WI38 (cell line): ENCODE results near the gene TNIP2.

ENCODE experiments used
- H3K4me3 ChIP-seq: 2 replicates; pipeline ENCODE4 v1.5.1; 2011; ENCODE audit warnings: low read depth, mild to moderate bottlenecking, control low read depth, low read length
- TF ChIP-seq, protein P1 (sequence below): IDR thresholded peaks from 2 replicates; pipeline ENCODE4 v1.5.1; 2012; ENCODE audit warnings: low read depth, mild to moderate bottlenecking, control low read depth, low read length

TNIP2 gene

GRCh38 chr4:2762048-2762447, 5.9 kb upstream of the TNIP2 start:
- H3K4me3 ChIP-seq, result no peak overlapping the region
- TF ChIP-seq, protein P1, sequence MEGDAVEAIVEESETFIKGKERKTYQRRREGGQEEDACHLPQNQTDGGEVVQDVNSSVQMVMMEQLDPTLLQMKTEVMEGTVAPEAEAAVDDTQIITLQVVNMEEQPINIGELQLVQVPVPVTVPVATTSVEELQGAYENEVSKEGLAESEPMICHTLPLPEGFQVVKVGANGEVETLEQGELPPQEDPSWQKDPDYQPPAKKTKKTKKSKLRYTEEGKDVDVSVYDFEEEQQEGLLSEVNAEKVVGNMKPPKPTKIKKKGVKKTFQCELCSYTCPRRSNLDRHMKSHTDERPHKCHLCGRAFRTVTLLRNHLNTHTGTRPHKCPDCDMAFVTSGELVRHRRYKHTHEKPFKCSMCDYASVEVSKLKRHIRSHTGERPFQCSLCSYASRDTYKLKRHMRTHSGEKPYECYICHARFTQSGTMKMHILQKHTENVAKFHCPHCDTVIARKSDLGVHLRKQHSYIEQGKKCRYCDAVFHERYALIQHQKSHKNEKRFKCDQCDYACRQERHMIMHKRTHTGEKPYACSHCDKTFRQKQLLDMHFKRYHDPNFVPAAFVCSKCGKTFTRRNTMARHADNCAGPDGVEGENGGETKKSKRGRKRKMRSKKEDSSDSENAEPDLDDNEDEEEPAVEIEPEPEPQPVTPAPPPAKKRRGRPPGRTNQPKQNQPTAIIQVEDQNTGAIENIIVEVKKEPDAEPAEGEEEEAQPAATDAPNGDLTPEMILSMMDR, result no peak

DNA sequence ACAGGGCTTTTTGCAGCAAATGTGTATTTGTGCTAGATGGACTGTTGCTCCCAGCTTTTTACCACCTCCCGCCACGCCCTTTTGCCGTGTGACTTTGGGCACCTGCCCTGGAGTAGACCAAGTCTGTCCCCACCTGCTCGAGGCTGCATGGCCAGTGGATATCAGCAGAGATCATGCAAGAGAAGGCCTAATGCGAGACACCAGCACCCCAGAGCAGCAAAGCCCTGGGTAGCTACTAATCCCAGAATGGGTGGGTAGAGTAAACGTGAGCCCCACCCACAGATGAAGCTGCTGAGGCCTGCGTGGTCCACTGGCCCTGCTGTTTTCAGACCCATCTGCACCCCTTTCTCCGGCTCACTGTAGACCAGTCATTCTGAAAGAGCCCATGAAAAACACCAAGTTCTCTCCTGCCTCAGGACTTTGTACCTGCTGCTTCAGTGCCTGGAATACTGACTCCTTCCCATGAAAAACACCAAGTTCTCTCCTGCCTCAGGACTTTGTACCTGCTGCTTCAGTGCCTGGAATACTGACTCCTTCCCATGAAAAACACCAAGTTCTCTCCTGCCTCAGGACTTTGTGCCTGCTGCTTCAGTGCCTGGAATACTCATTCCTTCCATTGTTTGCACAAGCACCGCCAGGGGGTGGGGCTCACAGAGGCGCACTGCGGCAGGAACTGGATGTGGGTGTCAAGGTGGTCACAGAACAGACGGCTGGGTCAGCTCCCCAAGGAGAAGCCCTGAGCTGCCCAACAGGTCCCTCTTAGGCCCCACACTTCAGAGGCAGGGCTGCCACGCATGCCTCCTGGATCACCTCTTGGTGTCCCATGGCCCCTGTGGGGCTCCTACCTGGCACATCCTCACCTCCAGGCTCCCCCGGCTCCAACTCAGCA, 5.1 kb upstream of the TNIP2 start:
- no peak overlapping the region for H3K4me3 ChIP-seq
- TF ChIP-seq, protein P1, result no peak

GRCh38 chr4:2757426-2757825, 1.3 kb upstream of the TNIP2 start:
- no peak overlapping the region for H3K4me3 ChIP-seq
- TF ChIP-seq, protein P1, result no peak

GRCh38 chr4:2756691-2757350, 685 bp upstream of the TNIP2 start:
- peak overlapping the region; percentile 24 for H3K4me3 ChIP-seq
- TF ChIP-seq, protein P1, result no peak

GRCh38 chr4:2754848-2755819, 1.0 kb downstream of the TNIP2 start:
- TF ChIP-seq, protein P1, result no peak
- H3K4me3 ChIP-seq, result peak overlapping the region; percentile 74

DNA sequence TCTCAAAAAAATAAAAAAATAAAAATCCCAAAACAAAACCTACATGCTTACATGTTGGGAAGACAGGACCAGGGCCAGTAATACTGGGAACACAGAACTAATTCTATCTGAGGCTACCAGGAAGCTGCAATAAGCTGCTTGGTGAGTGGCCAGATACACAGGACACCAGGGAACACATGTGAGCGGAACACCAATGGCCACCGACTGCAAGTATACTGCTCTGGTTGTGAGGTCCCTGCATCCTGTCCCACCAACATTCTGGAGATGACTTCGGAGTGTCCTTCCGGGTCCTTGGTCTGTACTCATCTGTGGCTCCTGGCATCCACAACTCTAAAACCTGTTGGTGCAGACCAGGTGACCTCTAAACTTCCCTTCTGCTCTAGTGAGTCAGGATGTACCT, 2.7 kb downstream of the TNIP2 start:
- no peak overlapping the region for H3K4me3 ChIP-seq
- TF ChIP-seq, protein P1, result no peak
